ENCODE data around the gene MMEL1.

The MMEL1 gene

GRCh38 chr1:2642560-2643413 is 10.0 kb upstream of the MMEL1 start:
- peak; percentile 87 to 89 for DNase-seq (ENCODE audit: low read depth in 2 of 2)

GRCh38 chr1:2642131-2642559 is 9.3 kb upstream of the MMEL1 start:
- DNase-seq (ENCODE audit: low read depth in 2 of 2): no peak

DNA sequence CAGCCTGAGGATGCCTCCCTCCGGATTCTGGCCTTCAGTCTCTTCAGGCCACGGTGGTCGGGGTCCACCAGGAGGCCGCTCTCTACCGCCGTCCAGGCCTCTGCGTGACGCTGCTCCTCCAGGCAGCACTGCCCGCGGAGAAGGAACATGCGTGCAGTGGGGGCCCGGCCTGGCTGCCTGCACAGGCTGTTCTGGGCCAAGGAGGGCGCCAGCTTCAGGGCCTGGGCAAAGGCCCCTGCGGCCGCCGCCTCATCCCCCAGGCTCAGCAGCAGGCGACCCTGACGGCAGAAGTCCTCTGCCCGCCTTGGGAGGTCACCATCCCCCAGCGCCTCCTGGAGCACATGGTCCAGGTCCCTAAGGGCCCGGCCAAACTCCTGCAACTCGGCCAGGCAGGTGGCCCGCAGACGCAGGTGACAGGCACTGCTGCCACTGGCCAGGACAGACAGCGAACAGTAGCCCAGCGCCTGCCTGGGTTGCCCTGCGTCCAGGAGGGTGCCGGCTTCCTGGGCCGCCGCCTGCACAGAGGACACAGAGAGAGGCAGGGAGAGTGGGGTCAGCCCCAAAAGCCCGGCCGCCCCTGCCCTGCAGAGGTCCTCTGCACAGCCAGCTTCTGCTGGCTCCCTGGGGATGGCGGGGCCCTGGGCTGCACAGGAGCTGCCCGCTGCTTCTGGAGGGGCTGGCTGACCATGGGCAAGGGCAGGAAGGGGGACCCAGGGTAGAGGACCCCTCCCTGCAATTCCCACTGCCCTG is 8.7 kb upstream of the MMEL1 start:
- DNase-seq (ENCODE audit: low read depth in 2 of 2): no peak

DNA sequence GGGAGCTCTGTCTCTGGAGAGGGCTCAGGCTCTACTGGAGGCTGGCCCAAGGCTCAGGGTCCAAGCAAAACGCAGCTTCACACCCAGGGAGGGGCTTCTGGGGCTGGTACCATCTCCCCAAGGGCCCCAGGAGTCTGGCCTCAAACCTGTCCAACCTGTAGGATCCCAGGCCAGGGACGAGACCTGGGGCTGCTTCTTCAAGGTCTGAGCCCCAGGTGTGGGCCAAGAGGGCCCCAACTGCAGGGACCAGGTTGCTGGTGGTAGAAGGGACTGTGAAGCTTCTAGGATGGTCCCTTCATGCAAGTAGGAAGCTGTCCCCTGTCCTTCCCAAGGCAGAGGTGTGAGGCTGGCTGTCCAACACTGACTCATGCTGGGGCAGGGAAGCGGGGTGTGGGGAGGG is 7.8 kb upstream of the MMEL1 start:
- DNase-seq (ENCODE audit: low read depth in 2 of 2): no peak

- no peak for DNase-seq (ENCODE audit: low read depth in 2 of 2)
These were observed 7.0 kb upstream of the MMEL1 start for GRCh38 chr1:2639607-2640521.

- no peak for DNase-seq (ENCODE audit: low read depth in 2 of 2)
These were observed 6.4 kb upstream of the MMEL1 start for GRCh38 chr1:2639203-2639602.

GRCh38 chr1:2638466-2639115 is 5.8 kb upstream of the MMEL1 start:
- DNase-seq (ENCODE audit: low read depth in 2 of 2): no peak

DNA sequence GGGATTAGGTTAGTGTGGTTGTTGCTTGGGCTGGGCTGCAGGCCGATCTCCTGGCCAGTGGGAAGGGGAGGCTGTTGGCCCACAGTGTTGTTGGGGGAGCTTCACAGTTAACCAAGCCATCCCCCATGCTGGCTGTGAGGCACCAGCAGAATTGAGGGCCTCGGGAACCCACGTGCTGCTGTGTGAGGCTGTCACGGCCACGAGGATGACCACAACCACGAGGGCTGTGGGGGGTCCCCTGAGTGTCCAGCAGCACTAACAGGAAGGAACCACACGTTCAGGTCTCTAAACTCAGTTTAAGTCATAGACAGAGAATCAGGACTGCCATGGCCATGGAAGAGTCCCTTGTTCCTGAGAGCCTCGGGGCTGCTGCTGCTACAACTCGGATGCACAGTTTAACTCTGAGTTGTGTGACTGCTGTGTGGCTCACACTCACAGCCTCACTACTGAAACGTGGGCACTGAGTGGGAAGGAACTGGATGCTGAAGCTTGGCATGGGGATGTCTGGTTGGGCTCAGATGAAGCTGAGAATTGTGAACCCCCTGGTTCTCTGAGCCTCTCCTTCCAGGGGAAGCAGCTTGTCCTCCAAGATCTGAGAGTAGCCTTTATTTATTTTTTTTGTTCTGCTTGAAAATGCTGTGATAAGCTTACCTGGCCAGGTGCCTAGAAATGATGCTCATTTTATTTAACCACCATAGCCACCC is 4.8 kb upstream of the MMEL1 start:
- no peak for DNase-seq (ENCODE audit: low read depth in 2 of 2)

GRCh38 chr1:2636733-2637132 is 3.9 kb upstream of the MMEL1 start:
- DNase-seq (ENCODE audit: low read depth in 2 of 2): no peak

DNA sequence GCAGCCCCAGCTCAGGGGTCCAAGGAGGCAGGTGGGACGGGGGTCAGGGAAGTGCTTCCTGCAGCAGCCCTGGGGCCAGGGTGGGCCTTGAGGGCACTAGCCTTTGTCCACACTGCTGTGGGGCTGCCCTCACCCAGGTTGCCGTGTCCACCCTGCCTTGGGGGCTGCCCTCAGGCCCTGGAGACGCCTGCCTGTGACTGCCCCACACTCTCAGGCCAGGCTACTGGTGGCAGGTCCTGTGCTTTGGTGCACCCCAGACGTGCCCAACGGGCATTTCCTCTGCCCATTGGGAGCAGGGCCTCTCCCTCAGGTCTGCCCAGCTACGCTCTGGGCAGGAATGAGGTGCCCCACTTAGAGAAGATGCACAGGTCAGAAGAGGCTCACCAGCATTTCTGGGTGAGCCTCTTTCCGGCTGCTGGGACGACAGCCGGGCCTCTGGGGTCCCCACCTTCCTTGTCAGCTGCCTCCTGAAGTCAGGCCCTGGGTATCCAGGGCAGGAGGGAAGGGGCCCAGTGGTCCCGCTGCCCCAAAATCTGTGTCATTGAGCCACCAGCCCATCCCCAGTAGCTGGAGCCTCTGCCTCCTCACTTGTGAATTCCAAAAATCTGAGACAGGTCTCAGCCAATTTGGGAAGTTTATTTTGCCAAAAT is 2.7 kb upstream of the MMEL1 start:
- DNase-seq (ENCODE audit: low read depth in 2 of 2): no peak

DNA sequence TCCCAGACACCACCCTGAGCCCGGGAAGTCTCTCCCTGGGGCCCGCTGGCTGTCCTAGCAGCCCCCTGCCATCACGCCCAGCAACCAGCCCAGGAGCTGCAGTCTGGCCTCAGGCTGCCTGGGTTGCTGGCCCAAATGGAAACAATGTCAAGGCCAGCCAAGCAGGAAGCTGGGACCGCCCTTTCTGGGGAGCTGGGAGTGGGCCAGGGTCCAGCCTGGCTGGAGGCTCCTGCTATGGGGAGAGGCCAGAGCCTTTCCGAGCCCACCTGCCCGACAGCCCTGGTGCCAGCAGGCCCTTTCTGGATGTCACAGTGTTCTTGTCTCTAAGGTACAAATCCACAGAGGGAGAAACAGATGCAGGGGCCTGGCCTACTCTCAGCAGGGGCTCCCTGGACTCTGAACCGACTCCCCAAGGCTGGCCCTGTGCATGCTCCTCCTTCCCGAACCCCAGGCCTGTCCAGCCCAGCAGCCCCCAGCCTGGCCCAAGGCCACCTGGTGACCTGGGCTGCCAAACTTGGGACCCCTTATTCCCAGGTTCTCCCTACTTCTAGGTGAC is 1.2 kb upstream of the MMEL1 start:
- no peak for DNase-seq (ENCODE audit: low read depth in 2 of 2)

DNA sequence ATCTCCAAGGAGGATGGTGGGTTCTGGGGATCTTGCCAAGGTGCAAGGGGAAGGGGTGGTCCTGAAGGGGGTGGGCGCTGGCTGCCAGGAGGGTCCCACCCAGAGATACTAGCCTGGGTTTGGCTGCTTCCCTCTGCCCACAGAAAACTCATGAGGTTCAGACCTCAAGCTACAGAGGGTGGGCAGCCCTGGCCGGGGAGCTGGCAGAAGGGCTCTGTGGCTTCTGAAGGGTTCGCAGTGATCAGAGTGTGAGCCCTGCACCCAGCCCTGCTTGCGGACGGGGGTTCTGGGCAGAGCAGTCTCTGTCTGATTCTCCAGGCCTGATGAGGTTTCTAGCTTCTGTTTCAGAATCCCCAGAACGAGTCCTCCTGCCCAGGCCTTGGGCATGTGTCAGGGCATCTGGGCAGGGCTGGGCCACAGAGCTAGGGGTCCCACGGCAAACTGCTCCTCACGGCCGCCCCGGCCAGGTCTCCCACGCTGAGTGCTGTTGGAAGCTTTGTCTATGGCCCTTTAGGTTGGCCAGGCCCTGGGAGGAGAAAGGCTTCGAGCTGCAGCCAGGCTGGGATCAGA is 635 bp upstream of the MMEL1 start:
- DNase-seq (ENCODE audit: low read depth in 2 of 2): no peak

DNA sequence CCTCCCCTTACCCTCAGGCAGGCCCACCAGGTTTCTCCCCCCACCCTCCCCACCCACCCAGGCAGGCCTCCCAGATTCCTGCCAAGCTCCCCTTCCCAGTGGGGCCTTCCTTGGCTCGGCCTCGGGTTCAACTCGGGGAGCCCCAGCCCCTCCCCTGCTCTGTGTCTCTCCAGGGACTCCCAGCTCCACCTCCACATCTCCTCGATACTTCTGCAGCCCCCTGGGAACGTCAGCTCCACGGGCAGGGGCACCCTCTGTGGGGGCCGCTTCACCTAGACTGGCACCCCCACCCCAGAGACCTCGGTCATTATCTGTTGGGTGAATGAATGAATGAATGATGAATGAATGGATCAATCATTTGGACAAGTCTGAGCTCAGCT is 775 bp downstream of the MMEL1 start:
- no peak for DNase-seq (ENCODE audit: low read depth in 2 of 2)

GRCh38 chr1:2631136-2632050 is 1.4 kb downstream of the MMEL1 start:
- no peak for DNase-seq (ENCODE audit: low read depth in 2 of 2)

GRCh38 chr1:2630498-2631135 is 2.2 kb downstream of the MMEL1 start:
- no peak for DNase-seq (ENCODE audit: low read depth in 2 of 2)

DNA sequence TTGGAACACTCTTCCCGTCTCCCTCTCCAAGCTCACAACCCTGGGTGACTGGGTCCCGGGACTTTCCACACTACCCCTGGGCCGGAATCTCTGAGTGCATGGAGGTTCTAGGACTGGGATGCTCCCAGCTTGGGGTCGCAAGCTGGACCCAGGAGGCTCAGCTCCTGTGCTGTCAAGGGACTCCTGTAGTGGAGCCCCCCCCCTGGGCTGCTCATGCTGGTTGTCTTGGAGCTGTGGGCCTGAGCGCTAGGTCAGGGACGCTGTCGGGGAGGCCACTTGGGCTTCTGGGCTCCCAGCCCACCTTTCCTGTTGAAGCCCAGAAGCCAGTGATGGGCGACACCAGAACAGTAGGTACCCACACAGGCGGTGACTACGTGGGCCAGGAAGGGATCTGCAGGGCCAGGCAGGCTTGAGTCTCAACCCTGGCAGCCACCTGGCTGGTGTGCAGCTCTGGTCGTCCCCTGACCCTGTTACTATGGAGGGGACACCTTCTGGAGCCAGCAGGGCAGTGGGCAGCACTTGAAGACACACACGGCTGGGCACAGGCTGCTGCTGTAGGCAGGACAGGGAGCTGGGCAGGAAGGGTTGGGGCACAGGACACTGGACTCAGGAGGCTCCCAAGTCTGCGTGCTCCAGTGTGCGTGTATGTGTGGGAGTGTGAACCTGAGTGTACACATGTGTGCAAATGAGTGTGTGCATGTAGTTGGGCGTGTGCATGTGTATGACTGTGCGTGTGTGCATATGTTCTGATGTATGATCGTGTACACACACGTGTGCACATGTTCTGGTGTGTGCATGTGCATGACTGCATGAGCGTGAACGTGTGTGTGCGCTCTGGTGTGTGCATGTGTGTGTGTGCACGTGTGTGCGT is 3.0 kb downstream of the MMEL1 start:
- DNase-seq (ENCODE audit: low read depth in 2 of 2): no peak

GRCh38 chr1:2628933-2629626 is 3.7 kb downstream of the MMEL1 start:
- no peak for DNase-seq (ENCODE audit: low read depth in 2 of 2)

Data from stimulated activated CD4-positive, alpha-beta T cell treated with anti-CD3 and anti-CD28 coated beads, Interleukin-1b, Interleukin-23, amount 100 ng/mL, for 1 hour (primary cell).